NCI-H345 treated with DMSO at 0.1 percent for 48 hours (cell line): ENCODE results near the gene CARD19.

ENCODE experiments used
- DNase-seq: peaks from one replicate; lab custom pipeline; 2025; ENCODE audit not compliant: unreplicated experiment; lab: John Stamatoyannopoulos, UW

Gene CARD19

DNA sequence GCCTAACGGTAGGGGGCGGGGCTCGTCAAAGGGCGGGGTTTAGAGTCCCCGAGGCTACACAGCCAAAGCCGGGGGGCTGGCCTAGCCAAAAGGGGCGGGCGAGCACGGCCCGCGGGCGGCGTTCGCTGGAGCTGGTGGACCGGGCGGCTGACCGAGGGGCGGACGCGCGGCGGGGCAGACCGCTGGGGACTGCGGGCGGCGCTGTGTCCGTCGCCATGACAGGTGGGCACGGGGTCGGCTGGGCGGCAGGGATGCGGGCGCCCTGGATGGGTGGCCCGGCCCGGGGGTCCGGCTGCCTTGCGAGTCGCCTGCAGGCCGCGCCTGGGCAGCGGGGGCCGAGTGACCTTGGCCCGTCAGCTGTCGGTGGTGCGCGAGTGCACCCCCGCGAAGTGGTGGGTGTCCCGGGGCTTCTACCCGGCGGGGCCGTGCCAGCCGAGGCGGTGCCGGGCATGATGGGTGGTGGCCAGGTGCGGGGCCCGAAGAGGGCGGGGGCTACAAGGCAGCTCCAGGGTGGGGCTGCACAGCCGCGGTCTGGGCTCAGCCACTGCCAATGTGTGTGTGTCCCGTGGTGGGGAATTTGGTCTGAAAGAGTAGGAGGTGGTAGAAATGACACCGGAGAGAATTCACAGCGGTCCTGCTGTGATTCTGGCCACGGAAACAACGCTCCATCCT is at the start of gene CARD19:
Gene CARD19, plus strand, starts transcription at position 87 of the 672 bp plus-strand sequence. Its CDS starts 129 bp downstream, at position 216.
- no peak for DNase-seq

GRCh38 chr9:93048566-93049448 is 47.2 kb upstream of the CARD19 start:
- no peak for DNase-seq

GRCh38 chr9:93049491-93049890 is 46.5 kb upstream of the CARD19 start:
- DNase-seq: no peak

DNA sequence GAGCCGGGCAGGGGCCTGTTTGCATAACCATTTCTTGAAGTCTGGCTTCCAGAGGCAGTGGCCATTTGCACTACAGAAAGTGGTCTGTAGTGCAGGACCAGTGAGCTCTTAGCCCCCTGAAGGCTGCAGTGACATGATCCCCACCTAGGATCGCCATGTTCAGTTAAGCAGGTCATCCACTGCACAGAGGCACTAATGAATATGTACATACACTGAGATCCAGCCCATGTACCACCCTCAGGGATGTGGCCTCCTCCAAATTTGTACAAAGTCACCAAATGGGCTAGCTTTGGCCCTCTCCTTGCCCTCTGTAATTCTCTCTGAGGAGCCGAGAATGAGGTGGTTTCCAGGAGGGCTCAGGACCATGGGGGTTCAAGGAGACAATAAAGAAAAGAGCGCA is 45.8 kb upstream of the CARD19 start:
- no peak for DNase-seq

DNA sequence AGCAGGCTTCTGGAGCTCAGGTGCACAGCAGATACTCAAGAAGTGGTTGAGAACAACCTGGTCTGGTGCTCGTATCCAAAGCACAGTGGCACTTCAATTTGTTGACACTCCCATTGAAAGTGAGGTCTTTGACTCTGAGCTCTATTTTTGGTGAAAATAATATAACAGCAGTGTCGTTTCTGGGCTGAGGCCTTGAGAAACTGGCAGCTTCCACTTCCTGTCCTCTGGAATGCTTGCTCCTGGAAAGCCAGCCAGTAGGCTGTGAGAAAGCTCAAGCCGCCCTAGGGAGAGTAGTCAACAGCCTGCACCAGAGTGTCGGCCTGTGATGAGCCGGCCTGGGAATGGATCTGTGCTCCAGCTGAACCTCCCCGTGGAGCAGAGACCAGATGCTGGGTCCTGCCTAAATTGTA is 44.3 kb upstream of the CARD19 start:
- DNase-seq: no peak

DNA sequence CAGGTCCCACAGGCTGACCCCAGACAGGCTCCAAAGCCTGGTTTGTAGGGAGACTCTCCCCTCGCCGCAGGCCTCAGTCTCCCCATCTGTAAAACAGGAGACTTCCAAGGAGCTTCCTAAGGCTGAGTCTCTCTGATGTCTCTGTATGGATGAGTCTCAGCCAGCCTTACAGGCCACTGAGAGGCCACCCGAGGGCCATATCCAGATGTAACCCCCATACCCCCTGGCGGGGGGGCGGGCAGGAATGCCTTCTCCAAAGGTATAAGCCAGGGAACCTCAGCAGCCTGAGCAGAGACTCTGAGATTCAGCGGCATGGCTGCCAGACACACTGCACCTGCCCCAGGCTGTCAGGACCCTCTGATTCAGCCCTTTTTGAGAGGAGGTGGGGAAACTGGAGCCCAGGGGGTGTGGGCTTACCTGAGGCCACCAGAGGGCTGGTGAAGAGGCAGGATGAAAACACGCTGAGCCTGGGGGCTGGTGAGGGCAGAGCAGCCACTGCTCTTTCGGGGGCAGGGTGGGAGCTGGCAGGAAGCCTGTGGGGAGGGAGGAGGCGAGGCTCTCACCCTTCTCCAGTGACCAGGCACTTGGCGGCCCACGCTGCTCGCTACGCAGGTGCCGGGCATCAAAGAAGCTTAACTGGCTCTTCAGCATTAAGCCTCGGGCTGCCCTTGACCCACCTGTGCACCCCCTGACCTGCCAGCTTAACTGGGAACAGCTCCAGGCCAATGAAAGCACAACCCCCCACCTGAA is 43.1 kb upstream of the CARD19 start:
- DNase-seq: no peak

DNA sequence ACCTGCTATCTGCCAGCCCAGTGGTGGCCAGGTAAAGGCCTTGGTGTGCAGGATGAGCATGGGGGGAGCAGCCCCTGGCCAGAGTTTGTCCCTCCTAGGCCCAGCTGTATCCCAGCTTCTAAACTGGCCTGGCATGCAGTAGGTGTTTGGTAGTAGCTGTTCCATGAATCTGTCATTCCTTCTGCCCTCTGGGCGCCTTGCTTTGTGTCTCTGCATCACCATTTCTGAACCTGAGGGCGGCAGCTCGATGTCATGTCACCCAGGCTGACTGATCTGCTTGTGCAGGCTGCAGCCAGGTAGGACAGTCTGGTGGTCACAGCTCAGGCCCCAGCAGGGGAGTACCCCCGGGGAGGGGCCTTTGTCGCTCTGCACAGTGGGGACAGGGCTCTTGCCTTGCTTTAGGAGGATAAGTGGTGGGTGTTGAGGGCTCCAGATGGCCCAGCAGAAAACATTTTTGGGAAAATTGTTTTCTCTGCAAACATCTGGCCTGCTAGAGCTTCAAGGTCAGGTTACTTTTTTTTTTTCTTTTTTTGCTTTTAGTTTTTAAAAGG is 42.2 kb upstream of the CARD19 start:
- no peak for DNase-seq

DNA sequence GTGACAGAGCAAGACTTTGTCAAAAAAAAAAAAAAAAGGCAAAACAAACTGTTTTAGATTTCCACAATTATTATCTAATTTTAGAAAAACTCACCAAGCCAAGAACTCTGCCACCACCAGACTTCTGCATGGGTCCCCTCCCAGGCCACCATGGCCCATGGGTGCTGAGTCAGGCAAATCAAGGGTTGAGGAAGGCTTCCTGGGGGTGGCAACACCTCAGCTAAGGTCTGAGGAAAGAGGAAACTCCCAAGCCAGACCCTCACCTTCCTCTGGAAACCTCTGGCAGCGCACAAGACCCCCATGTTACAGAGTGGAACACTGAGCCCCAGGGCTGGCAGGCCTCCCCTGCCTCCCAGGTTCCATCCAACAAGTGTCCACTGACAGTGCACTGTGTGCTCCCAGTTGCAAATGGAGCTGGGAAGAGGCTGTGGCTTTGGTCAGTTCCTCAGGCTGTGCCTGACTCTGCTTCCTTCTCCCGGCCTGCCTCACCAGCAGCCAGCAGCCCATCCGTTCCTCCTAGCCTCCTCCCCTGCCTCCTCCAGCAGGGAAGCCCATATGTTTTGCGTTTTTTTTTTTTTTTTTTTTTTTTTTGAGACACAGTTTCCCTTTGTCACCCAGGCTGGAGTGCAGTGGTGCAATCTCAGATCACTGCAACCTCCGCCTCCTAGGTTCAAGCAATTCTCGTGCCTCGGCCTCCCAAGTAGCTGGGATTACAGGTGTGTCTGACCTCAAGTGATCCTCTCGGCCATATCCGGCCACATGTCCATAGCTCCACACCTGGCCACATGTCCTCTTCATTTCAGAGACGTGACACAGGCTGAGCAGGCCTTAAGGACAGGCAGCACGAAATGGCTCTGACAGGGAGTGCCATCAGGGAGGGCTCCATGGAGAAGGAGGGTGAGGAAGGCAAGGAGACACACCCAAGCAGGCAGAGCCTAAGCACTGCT is 41.0 kb upstream of the CARD19 start:
- DNase-seq: no peak

- DNase-seq: no peak
Measured at GRCh38 chr9:93057042-93057702, 38.8 kb upstream of the CARD19 start.

DNA sequence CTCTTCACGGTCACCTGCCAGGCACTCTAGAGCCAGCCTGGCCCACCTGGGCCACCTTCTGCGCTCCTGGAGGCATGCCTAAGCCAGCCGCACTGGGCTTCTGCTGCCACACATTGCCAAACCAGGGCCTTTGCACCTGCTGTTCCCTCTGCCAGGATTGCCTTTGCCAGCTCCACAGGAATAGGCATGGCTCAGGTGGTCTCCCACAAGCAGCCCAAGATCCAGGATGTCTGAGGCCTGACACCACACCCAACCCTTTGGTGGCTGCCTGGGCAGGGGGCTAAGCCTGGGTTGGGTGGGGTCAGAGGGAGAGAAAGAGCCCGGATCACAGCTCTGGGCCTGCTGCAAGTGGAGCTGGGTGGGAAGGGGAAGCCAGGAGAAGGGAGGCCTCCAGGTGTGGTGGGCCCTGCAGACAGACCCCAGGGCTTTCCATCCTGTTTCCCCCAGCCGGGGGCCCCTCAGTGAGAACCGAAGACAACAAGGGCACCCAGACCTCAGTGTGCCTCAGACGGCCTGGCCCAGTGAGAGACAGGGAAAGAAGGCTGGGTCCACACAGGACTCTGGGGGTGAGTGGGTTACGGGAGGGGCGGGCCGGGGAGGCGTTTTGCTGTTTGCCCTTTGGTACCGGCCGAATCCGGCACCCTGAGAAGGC is 38.2 kb upstream of the CARD19 start:
- no peak for DNase-seq

- DNase-seq: no peak
Measured at GRCh38 chr9:93058355-93059010, 37.5 kb upstream of the CARD19 start, which contains the start of gene SUSD3. TSS of gene SUSD3 (plus strand) at chr9:93058701. CDS start at chr9:93058743, 42 bp downstream.

GRCh38 chr9:93059011-93059714 is 36.9 kb upstream of the CARD19 start:
- no peak for DNase-seq

DNA sequence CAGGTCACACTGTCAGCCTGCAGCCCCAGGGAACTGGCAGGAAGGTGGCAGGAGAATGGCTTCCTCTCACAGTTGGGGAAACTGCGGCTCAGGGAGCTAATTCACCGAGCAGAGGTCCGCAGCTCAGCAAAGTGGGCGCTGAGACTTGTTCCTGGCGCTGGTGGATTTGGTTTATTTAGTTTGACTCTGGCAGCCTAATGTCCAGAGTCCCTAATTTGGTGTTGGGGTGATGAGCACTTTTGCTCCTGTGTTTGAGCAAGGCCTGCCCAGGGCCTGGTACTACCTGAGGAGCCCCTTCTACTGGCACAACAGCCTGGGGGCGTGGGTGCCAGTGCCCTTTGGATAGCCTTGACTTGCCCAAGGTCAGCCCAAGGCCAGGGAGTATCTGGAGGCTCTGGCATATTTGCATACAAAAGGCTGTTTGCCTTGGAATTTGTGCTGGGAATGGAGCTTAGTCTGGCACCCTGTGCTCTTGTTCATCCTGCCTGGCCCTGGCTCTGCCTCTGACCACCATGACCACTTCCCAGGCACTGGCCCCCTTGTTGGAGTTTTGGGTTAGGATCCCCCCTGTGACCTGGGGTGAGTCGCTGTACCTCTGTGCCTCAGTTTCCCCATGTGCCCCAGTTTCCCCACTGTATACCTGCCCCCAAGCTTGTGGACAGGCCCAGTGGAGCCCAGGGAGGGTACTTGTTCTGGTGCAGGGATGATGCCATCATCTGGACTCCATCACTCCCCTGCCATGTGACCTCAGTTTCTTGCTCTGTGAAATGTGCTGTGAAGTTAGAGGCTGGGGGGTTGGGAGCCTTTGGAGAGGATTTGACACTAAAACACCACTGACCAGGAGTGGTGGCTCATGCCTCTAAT is 36.1 kb upstream of the CARD19 start:
- DNase-seq: no peak

GRCh38 chr9:93060746-93061259 is 35.2 kb upstream of the CARD19 start:
- DNase-seq: no peak

GRCh38 chr9:93061260-93061751 is 34.7 kb upstream of the CARD19 start:
- DNase-seq: no peak
